ENCODE data around the gene BTBD2. TPM values are rescaled to one million over a fixed set of nuclear protein-coding genes. Genes with fewer than 3 reads are reported as not detected.

The BTBD2 gene
- total and polyA plus RNA-seq, 2 of the 13 experiments (the other 11 are each of a cell fraction or from before 2014, with no cell fraction given), result 28.1 to 45.3 TPM

GRCh38 chr19:1970003-1970805 is 45.3 kb downstream of the BTBD2 start (continued):
- TF ChIP-seq PATZ1 (CRISPR knock-in tag; IDR thresholded peaks at IDR 0.05), result no peak
- no peak for TF ChIP-seq ZNF430 (CRISPR knock-in tag; IDR thresholded peaks at IDR 0.05)
- no peak for TF ChIP-seq ZNF124 (CRISPR knock-in tag; IDR thresholded peaks at IDR 0.05)
- TF ChIP-seq REPIN1 (CRISPR knock-in tag; IDR thresholded peaks at IDR 0.05; ENCODE audit: borderline replicate concordance, low read depth), result no peak
- TF ChIP-seq SSRP1 (CRISPR knock-in tag; IDR thresholded peaks at IDR 0.05), result no peak
- no peak for TF ChIP-seq ZNF782 (CRISPR knock-in tag; IDR thresholded peaks at IDR 0.05; ENCODE audit: borderline replicate concordance)
- no peak for TF ChIP-seq NKX3-1 (CRISPR knock-in tag; IDR thresholded peaks at IDR 0.05)
- no peak for TF ChIP-seq MAFK (conservative IDR thresholded peaks at IDR 0.05 in 1 of 2, IDR thresholded peaks at IDR 0.05 in 1 of 2; ENCODE audit: low read length in 2 of 2)

- Histone ChIP-seq H3K79me2 (ENCODE audit: insufficient read depth, low read length) (peaks cover 5% of the 10 kb centered on the region), H2AFZ (ENCODE audit: low read length) (no peak overlapping the region), H3K9ac (ENCODE audit: insufficient read depth, low read depth, low read length) (no peak overlapping the region), H3K4me2 (ENCODE audit: low read depth, low read length) (no peak overlapping the region), H3K4me3 (replicated peaks in 1 of 3; ENCODE audit: insufficient read depth in 1 of 3, low read depth in 2 of 3, low read length in 3 of 3) (no peak overlapping the region), H3K36me3 (replicated peaks in 1 of 2; ENCODE audit: control insufficient read depth in 1 of 2, insufficient read depth in 2 of 2, low read length in 2 of 2) (peaks cover 9 to 18% of the 10 kb centered on the region in 2 experiments), H3K9me3 (ENCODE audit: low read length) (no peaks in the 10 kb centered on the region), H3K27ac (ENCODE audit: extremely low read length, insufficient read depth, low read length) (no peak overlapping the region), H3K27me3 (ENCODE audit: control insufficient read depth in 1 of 2, insufficient read depth in 2 of 2, low read length in 2 of 2) (no peaks in the 10 kb centered on the region), H3K4me1 (ENCODE audit: insufficient read depth, low read length) (no peaks in the 10 kb centered on the region), H4K20me1 (ENCODE audit: insufficient read depth, low read length) (peaks cover 8% of the 10 kb centered on the region; the same call in 1 of the 2 replicates)
- ChIA-PET POLR2A (interaction anchor here (0.6 kb wide), 1 partner anchor 50 kb away, joined by 5 read pairs; no protein-coding TSS in a partner anchor), CTCF (ENCODE audit: low intra/inter-chr PET ratio, low total read pairs) (no interaction called here)
- in situ Hi-C loops (cut with HindIII; ENCODE audit: extremely low pct_ligation_motif_present, low pct_unique_long_range_greater_than_20kb) (no loop called here), intact Hi-C loops (cut with micrococcal nuclease; ENCODE audit: unreplicated experiment) (no loop called here)
- FAIRE-seq (no peak), ATAC-seq (no peak), DNase-seq (ENCODE audit: low spot score) (no peak)
- BruUV-seq (replicated peaks), result no TSS peak
- TF ChIP-seq SMARCC2 (IDR thresholded peaks at IDR 0.05) (no peak), AGO2 (optimal IDR thresholded peaks at IDR 0.05; ENCODE audit: low read depth, low read length) (peak; percentile 25)
- WGBS (ENCODE audit: low lambda C conversion rate), result 96% methylated on average over 26 of the region's 49 CpGs
These were observed 46.1 kb downstream of the BTBD2 start for GRCh38 chr19:1969176-1970002.

Data from HepG2 (cell line).